NB4 (cell line): ENCODE measurements around the gene COL6A3.

Source experiments
- POLR2A ChIP-seq: IDR thresholded peaks from 2 replicates; pipeline ENCODE4 v1.6.1; 2011; ENCODE audit warnings: mild to moderate bottlenecking; ENCODE audit not compliant: insufficient read length; ENCODE audit errors: extremely low read depth
- TF ChIP-seq, protein P1 (sequence below): IDR thresholded peaks from 2 replicates; pipeline ENCODE4 v1.6.1; 2011; ENCODE audit warnings: low read depth, low read length
- TF ChIP-seq, protein P2 (sequence below): IDR thresholded peaks from one replicate; pipeline ENCODE4 v1.5.1; 2012; ENCODE audit warnings: low read depth, low read length

DNA sequence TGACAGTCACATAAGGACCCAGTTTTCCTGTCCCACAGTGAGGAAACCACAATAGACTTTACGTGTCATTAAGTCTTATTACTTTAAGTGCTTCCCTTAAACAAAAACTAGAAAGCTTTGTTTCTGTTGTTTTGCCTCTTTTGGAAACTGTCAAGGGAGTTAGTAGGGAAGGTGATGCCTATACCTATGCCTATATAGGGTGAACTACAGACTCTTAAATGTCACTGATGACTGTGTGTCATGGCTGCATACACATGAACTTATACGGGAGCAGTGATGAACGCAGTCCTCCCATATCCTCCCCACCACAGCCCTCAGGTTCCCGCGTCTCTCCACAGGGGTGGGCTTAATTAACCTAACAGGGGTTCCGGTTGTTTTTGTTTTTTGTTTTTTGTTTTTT, 97.6 kb downstream of the COL6A3 start:
- TF ChIP-seq, protein P1, sequence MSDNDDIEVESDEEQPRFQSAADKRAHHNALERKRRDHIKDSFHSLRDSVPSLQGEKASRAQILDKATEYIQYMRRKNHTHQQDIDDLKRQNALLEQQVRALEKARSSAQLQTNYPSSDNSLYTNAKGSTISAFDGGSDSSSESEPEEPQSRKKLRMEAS = no peak
- TF ChIP-seq, protein P2, sequence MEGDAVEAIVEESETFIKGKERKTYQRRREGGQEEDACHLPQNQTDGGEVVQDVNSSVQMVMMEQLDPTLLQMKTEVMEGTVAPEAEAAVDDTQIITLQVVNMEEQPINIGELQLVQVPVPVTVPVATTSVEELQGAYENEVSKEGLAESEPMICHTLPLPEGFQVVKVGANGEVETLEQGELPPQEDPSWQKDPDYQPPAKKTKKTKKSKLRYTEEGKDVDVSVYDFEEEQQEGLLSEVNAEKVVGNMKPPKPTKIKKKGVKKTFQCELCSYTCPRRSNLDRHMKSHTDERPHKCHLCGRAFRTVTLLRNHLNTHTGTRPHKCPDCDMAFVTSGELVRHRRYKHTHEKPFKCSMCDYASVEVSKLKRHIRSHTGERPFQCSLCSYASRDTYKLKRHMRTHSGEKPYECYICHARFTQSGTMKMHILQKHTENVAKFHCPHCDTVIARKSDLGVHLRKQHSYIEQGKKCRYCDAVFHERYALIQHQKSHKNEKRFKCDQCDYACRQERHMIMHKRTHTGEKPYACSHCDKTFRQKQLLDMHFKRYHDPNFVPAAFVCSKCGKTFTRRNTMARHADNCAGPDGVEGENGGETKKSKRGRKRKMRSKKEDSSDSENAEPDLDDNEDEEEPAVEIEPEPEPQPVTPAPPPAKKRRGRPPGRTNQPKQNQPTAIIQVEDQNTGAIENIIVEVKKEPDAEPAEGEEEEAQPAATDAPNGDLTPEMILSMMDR = no peak
- no peak for TF ChIP-seq POLR2A
